Measurements from ENCODE around the gene HAO1.

HAO1 gene

GRCh38 chr20:7893014-7893730 is 47.1 kb downstream of the HAO1 start:
- no peak overlapping the region for H3K4me3 ChIP-seq (ENCODE audit: low read depth, low read length)
- TF ChIP-seq CTCF (IDR thresholded peaks at IDR 0.05; ENCODE audit: low read depth, low read length) = no peak
- no peak for DNase-seq (ENCODE audit: low read depth, low spot score)
- in situ Hi-C loops (cut with HindIII; ENCODE audit: low sequenced_read_pairs) = no loop called here

- in situ Hi-C loops (cut with HindIII; ENCODE audit: low sequenced_read_pairs) = no loop called here
- no peak for TF ChIP-seq CTCF (IDR thresholded peaks at IDR 0.05; ENCODE audit: low read depth, low read length)
- no peak overlapping the region for H3K4me3 ChIP-seq (ENCODE audit: low read depth, low read length)
- no peak for DNase-seq (ENCODE audit: low read depth, low spot score)
Observed at GRCh38 chr20:7891705-7892104, 48.6 kb downstream of the HAO1 start.

GRCh38 chr20:7889736-7890135 is 50.5 kb downstream of the HAO1 start:
- DNase-seq (ENCODE audit: low read depth, low spot score) = no peak
- in situ Hi-C loops (cut with HindIII; ENCODE audit: low sequenced_read_pairs) = no loop called here
- no peak overlapping the region for H3K4me3 ChIP-seq (ENCODE audit: low read depth, low read length)
- TF ChIP-seq CTCF (IDR thresholded peaks at IDR 0.05; ENCODE audit: low read depth, low read length) = no peak

GRCh38 chr20:7883741-7884140 is 56.5 kb downstream of the HAO1 start:
- in situ Hi-C loops (cut with HindIII; ENCODE audit: low sequenced_read_pairs) = no loop called here

GRCh38 chr20:7883309-7883708 is 56.9 kb downstream of the HAO1 start:
- in situ Hi-C loops (cut with HindIII; ENCODE audit: low sequenced_read_pairs) = no loop called here
- TF ChIP-seq CTCF (IDR thresholded peaks at IDR 0.05; ENCODE audit: low read depth, low read length) = no peak
- H3K4me3 ChIP-seq (ENCODE audit: low read depth, low read length) = no peak overlapping the region
- DNase-seq (ENCODE audit: low read depth, low spot score) = no peak

More at GRCh38 chr20:7883741-7884140, 56.5 kb downstream of the HAO1 start:
- no peak for DNase-seq (ENCODE audit: low read depth, low spot score)
- no peak overlapping the region for H3K4me3 ChIP-seq (ENCODE audit: low read depth, low read length)
- no peak for TF ChIP-seq CTCF (IDR thresholded peaks at IDR 0.05; ENCODE audit: low read depth, low read length)

GRCh38 chr20:7882076-7882475 is 58.2 kb downstream of the HAO1 start:
- in situ Hi-C loops (cut with HindIII; ENCODE audit: low sequenced_read_pairs) = no loop called here
- no peak for DNase-seq (ENCODE audit: low read depth, low spot score)
- TF ChIP-seq CTCF (IDR thresholded peaks at IDR 0.05; ENCODE audit: low read depth, low read length) = no peak
- no peak overlapping the region for H3K4me3 ChIP-seq (ENCODE audit: low read depth, low read length)
